ENCODE measurements around the gene CHST12.

GRCh38 chr7:2383543-2384274, 19.7 kb upstream of the CHST12 start:
- TF ChIP-seq POLR2A (IDR thresholded peaks at IDR 0.05): no peak
- TF ChIP-seq CTCF (IDR thresholded peaks at IDR 0.05): no peak
